ENCODE measurements around the gene TXNRD2. TPM values are rescaled to one million over a fixed set of nuclear protein-coding genes. Genes with fewer than 3 reads are reported as not detected.

Gene TXNRD2
- total and polyA plus RNA-seq, 2 of the 4 experiments (the other 2 are of a cell fraction), result 15.6 to 25.7 TPM

DNA sequence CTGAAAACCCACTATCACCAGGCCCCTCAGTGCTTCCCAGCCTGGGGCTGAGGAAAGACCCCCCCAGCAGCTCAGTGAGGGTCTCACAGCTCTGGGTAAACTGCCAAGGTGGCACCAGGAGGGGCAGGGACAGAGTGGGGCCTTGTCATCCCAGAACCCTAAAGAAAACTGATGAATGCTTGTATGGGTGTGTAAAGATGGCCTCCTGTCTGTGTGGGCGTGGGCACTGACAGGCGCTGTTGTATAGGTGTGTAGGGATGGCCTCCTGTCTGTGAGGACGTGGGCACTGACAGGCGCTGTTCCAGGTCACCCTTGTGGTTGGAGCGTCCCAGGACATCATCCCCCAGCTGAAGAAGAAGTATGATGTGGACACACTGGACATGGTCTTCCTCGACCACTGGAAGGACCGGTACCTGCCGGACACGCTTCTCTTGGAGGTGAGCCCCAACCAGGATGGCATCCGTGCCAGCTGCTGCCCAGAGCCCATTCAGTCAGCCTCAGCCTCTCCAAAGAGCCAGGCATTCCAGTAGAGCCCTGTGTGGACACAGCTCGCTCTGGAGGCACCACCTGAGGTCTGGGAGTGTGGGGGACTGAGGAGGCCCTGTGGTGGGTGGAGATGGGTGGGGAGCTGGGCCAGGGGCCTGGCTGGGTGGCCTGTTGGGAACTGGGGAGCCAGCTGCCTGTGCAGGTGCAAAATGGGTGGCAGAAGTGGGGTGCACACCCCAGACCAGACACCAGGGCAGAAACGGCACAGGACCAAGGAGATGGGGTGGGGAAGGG lies 22.4 kb upstream of the TXNRD2 start:
- 96% methylated on average over 8 of the region's 12 CpGs; no CpG with 5 or more reads in 1 of the 2 experiments for WGBS, 2 experiments (ENCODE audit: extremely low coverage in 2 of 2, insufficient read length in 1 of 2)
- ChIA-PET POLR2A (ENCODE audit: unreplicated experiment) (no interaction called here), CTCF (interaction anchor here (1.2 to 1.5 kb wide), 2 partner anchors 11 to 49 kb away, joined by 4 read pairs; no protein-coding TSS in a partner anchor)
- Histone ChIP-seq H3K4me3 (ENCODE audit: insufficient read depth, low read depth, low read length) (no peak overlapping the region), H3K23ac (ENCODE audit: low read depth, low read length) (no peak overlapping the region), H2AFZ (replicated peaks; ENCODE audit: low read length, poor library complexity) (peak overlapping the region; percentile 11), H3K4me2 (ENCODE audit: low read depth, low read length) (no peak overlapping the region), H3K4me1 (ENCODE audit: control insufficient read depth, insufficient read depth, low read length) (peaks cover 17% of the 10 kb centered on the region), H2AK5ac (ENCODE audit: low read depth, low read length) (no peak overlapping the region), H4K91ac (ENCODE audit: insufficient read depth, low read depth, low read length) (no peak overlapping the region), H2BK20ac (ENCODE audit: low read depth, low read length) (no peak overlapping the region), H3K79me1 (ENCODE audit: low read depth in 1 of 2, low read length in 2 of 2) (peaks cover 12 to 44% of the 10 kb centered on the region in 2 experiments; a peak in 3 of 4 replicates), H3K27ac (ENCODE audit: insufficient read depth, low read length) (no peak overlapping the region), H3K18ac (ENCODE audit: low read depth, low read length) (no peak overlapping the region), H3K9ac (ENCODE audit: low read depth, low read length) (no peak overlapping the region), H3K9me3 (ENCODE audit: control insufficient read depth, insufficient read depth, low read length) (no peaks in the 10 kb centered on the region), H3K56ac (ENCODE audit: extremely low read depth, insufficient read depth, low read length) (no peak overlapping the region), H3K36me3 (ENCODE audit: control insufficient read depth, insufficient read depth, low read length) (peaks cover 55% of the 10 kb centered on the region), H2BK5ac (ENCODE audit: low read depth, low read length, poor library complexity, severe bottlenecking) (no peak overlapping the region), H2BK15ac (ENCODE audit: low read depth, low read length) (no peak overlapping the region), H4K20me1 (ENCODE audit: insufficient read depth, low read length) (peaks cover 34% of the 10 kb centered on the region), H4K8ac (ENCODE audit: low read depth in 2 of 2, low read length in 2 of 2) (no peak overlapping the region), H4K5ac (ENCODE audit: low read depth, low read length) (no peak overlapping the region), H3K27me3 (ENCODE audit: control insufficient read depth, insufficient read depth, low read length) (no peaks in the 10 kb centered on the region), H3K14ac (replicated peaks; ENCODE audit: low read depth, low read length) (no peak overlapping the region), H2AK9ac (replicated peaks; ENCODE audit: low read depth, low read length, poor library complexity) (peak overlapping the region; percentile 66), H3K4ac (ENCODE audit: low read depth, low read length) (no peak overlapping the region), H3K9me1 (ENCODE audit: insufficient read depth, low read length) (peaks cover 7% of the 10 kb centered on the region), H2BK120ac (ENCODE audit: low read depth, low read length) (no peak overlapping the region)
- intact Hi-C loops (cut with micrococcal nuclease), result no loop called here
- DNase-seq (no peak), ATAC-seq (ENCODE audit: low read depth) (no peak)
- in situ Hi-C loops (cut with MboI; ENCODE audit: low sequenced_read_pairs), result no loop called here
- no TSS peak for BruUV-seq (replicated peaks)
- dilution Hi-C loops (cut with HindIII; ENCODE audit: low sequenced_read_pairs, unreplicated experiment), result no loop called here
- TF ChIP-seq RAD21 (IDR thresholded peaks at IDR 0.05; ENCODE audit: low read length), result no peak
- TF ChIP-seq, protein P1, sequence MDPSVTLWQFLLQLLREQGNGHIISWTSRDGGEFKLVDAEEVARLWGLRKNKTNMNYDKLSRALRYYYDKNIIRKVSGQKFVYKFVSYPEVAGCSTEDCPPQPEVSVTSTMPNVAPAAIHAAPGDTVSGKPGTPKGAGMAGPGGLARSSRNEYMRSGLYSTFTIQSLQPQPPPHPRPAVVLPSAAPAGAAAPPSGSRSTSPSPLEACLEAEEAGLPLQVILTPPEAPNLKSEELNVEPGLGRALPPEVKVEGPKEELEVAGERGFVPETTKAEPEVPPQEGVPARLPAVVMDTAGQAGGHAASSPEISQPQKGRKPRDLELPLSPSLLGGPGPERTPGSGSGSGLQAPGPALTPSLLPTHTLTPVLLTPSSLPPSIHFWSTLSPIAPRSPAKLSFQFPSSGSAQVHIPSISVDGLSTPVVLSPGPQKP (IDR thresholded peaks at IDR 0.05; ENCODE audit: borderline replicate concordance, low read depth, low read length), result no peak
- TF ChIP-seq RCOR1 (IDR thresholded peaks at IDR 0.05; ENCODE audit: insufficient replicate concordance, low read length), result no peak
- no peak for TF ChIP-seq RFX5 (IDR thresholded peaks at IDR 0.05; ENCODE audit: low read depth, low read length)
- no peak for TF ChIP-seq SMC3 (IDR thresholded peaks at IDR 0.05; ENCODE audit: low read depth, low read length)
- no peak for TF ChIP-seq FOS (IDR thresholded peaks at IDR 0.05; ENCODE audit: low read depth, low read length)
- TF ChIP-seq, protein P2, sequence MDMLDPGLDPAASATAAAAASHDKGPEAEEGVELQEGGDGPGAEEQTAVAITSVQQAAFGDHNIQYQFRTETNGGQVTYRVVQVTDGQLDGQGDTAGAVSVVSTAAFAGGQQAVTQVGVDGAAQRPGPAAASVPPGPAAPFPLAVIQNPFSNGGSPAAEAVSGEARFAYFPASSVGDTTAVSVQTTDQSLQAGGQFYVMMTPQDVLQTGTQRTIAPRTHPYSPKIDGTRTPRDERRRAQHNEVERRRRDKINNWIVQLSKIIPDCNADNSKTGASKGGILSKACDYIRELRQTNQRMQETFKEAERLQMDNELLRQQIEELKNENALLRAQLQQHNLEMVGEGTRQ (IDR thresholded peaks at IDR 0.05; ENCODE audit: low read depth, low read length), result no peak
- TF ChIP-seq BHLHE40 (IDR thresholded peaks at IDR 0.05; ENCODE audit: low read depth, low read length), result no peak
- TF ChIP-seq POLR2A (IDR thresholded peaks at IDR 0.05; ENCODE audit: low read depth, low read length), result no peak
- TF ChIP-seq NFE2L2 (IDR thresholded peaks at IDR 0.05; ENCODE audit: low read depth, low read length), result no peak
- TF ChIP-seq CEBPB (IDR thresholded peaks at IDR 0.05; ENCODE audit: low read depth, low read length), result no peak
- TF ChIP-seq CHD1 (IDR thresholded peaks at IDR 0.05; ENCODE audit: low read depth, low read length), result no peak
- no peak for TF ChIP-seq MAZ (IDR thresholded peaks at IDR 0.05; ENCODE audit: borderline replicate concordance, low read depth, low read length)
- TF ChIP-seq, protein P3, sequence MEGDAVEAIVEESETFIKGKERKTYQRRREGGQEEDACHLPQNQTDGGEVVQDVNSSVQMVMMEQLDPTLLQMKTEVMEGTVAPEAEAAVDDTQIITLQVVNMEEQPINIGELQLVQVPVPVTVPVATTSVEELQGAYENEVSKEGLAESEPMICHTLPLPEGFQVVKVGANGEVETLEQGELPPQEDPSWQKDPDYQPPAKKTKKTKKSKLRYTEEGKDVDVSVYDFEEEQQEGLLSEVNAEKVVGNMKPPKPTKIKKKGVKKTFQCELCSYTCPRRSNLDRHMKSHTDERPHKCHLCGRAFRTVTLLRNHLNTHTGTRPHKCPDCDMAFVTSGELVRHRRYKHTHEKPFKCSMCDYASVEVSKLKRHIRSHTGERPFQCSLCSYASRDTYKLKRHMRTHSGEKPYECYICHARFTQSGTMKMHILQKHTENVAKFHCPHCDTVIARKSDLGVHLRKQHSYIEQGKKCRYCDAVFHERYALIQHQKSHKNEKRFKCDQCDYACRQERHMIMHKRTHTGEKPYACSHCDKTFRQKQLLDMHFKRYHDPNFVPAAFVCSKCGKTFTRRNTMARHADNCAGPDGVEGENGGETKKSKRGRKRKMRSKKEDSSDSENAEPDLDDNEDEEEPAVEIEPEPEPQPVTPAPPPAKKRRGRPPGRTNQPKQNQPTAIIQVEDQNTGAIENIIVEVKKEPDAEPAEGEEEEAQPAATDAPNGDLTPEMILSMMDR (conservative IDR thresholded peaks at IDR 0.05; ENCODE audit: low read depth, low read length), result no peak
- TF ChIP-seq MAFK (IDR thresholded peaks at IDR 0.05; ENCODE audit: low read depth, low read length), result no peak

Data from IMR-90 (cell line).